DOHH2 (cell line): ENCODE measurements around the gene TLK2.
"Not testable (repeated sequence)": the region's sequence is repeated elsewhere in the genome, so short reads cannot be mapped to it uniquely, and the experiment has no call there.

Experiments used
- H3F3A ChIP-seq: fragments of 200-600 bp; sonication (generic), shearing (Covaris generic); 2 replicates; pipeline ENCODE4 v1.6.0; 2016; ENCODE audit warnings: antibody characterized with exemption, mild to moderate bottlenecking; ENCODE audit not compliant: control insufficient read depth, insufficient read depth
- H3K27ac ChIP-seq: fragments of 200-600 bp; sonication (generic); 2 replicates; pipeline ENCODE4 v1.5.1; 2014; ENCODE audit warnings: low read depth, mild to moderate bottlenecking, low read length, moderate library complexity
- H3K27me3 ChIP-seq: fragments of 200-600 bp; sonication (generic); 2 replicates; pipeline ENCODE4 v1.6.1; 2014; ENCODE audit warnings: mild to moderate bottlenecking, low read length, mixed read lengths; ENCODE audit not compliant: control insufficient read depth
- H3K36me3 ChIP-seq: fragments of 200-600 bp; sonication (generic); 2 replicates; pipeline ENCODE4 v1.6.1; 2014; ENCODE audit warnings: mild to moderate bottlenecking, low read length, moderate library complexity, mixed read lengths; ENCODE audit not compliant: control insufficient read depth
- H3K4me1 ChIP-seq: fragments of 200-600 bp; sonication (generic); 2 replicates; pipeline ENCODE4 v1.6.1; 2014; ENCODE audit warnings: mild to moderate bottlenecking, low read length, mixed read lengths; ENCODE audit not compliant: control insufficient read depth
- H3K4me2 ChIP-seq: fragments of 200-600 bp; sonication (generic); 2 replicates; pipeline ENCODE4 v1.6.0; 2014; ENCODE audit warnings: mild to moderate bottlenecking, low read length, moderate library complexity
- H3K4me3 ChIP-seq: fragments of 200-600 bp; sonication (generic); 2 replicates; pipeline ENCODE4 v1.5.1; 2014; ENCODE audit warnings: mild to moderate bottlenecking, low read length, mixed read lengths
- H3K79me2 ChIP-seq: fragments of 200-600 bp; sonication (generic); 2 replicates; pipeline ENCODE4 v1.6.1; 2014; ENCODE audit warnings: mild to moderate bottlenecking, low read length, mixed read lengths; ENCODE audit not compliant: control insufficient read depth
- H3K9me2 ChIP-seq: fragments of 200-600 bp; sonication (generic); replicated peaks from 2 replicates; pipeline ENCODE4 v1.6.1; 2014; ENCODE audit warnings: mild to moderate bottlenecking, low read length, mixed read lengths; ENCODE audit not compliant: control insufficient read depth
- H3K9me3 ChIP-seq: fragments of 200-600 bp; sonication (generic); 2 replicates; pipeline ENCODE4 v1.6.1; 2014; ENCODE audit warnings: antibody characterized with exemption, low read length, mixed read lengths; ENCODE audit not compliant: control insufficient read depth, insufficient read depth
- H4K20me1 ChIP-seq: fragments of 200-600 bp; sonication (generic); 2 replicates; pipeline ENCODE4 v1.6.0; 2014; ENCODE audit warnings: low read depth, mild to moderate bottlenecking, antibody characterized with exemption, low read length, moderate library complexity; ENCODE audit not compliant: control insufficient read depth, insufficient read depth
- EZH2phosphoT487 ChIP-seq: fragments of 200-600 bp; sonication (generic); IDR thresholded peaks from 2 replicates; pipeline ENCODE4 v1.6.1; 2017; ENCODE audit warnings: borderline replicate concordance, mild to moderate bottlenecking, antibody characterized with exemption, low read length, moderate library complexity, mixed read lengths
- TF ChIP-seq, protein P1 (sequence below): fragments of 200-600 bp; sonication (generic); IDR thresholded peaks from one replicate; pipeline ENCODE4 v1.5.1; 2014; ENCODE audit warnings: antibody characterized with exemption, mild to moderate bottlenecking, low read depth, low read length; ENCODE audit not compliant: poor library complexity, severe bottlenecking

TLK2 gene

DNA sequence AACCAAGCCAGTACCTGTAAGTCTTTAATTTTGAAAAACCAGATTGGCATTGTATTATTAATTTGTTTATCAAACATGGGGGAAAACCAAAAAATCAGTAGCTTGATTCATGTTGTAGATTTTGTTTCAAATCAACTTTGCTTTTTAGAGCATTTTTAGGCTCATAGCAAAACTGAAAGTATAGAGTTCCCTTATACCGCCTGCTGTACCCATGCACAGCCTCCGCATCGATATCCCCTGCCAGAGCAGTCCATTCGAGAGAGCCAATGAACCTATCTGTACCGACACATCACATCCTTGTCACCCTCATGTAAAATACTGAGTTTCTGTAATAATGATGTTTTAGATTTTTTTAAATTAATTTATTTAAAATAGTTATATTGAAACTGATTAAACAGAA lies 132.7 kb downstream of the TLK2 start:
- no peaks in the 10 kb centered on the region for H3K9me3 ChIP-seq
- no peak overlapping the region for H3K4me2 ChIP-seq
- H3K79me2 ChIP-seq, result no peaks in the 10 kb centered on the region
- H3K9me2 ChIP-seq, result no peaks in the 10 kb centered on the region
- no peak for TF ChIP-seq EZH2phosphoT487
- TF ChIP-seq, protein P1, sequence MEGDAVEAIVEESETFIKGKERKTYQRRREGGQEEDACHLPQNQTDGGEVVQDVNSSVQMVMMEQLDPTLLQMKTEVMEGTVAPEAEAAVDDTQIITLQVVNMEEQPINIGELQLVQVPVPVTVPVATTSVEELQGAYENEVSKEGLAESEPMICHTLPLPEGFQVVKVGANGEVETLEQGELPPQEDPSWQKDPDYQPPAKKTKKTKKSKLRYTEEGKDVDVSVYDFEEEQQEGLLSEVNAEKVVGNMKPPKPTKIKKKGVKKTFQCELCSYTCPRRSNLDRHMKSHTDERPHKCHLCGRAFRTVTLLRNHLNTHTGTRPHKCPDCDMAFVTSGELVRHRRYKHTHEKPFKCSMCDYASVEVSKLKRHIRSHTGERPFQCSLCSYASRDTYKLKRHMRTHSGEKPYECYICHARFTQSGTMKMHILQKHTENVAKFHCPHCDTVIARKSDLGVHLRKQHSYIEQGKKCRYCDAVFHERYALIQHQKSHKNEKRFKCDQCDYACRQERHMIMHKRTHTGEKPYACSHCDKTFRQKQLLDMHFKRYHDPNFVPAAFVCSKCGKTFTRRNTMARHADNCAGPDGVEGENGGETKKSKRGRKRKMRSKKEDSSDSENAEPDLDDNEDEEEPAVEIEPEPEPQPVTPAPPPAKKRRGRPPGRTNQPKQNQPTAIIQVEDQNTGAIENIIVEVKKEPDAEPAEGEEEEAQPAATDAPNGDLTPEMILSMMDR, result no peak
- H3K4me1 ChIP-seq, result no peaks in the 10 kb centered on the region
- H3K4me3 ChIP-seq, result no peak overlapping the region
- no peaks in the 10 kb centered on the region for H3K27me3 ChIP-seq
- H3F3A ChIP-seq, result no peaks in the 10 kb centered on the region
- H3K36me3 ChIP-seq, result peaks cover 70% of the 10 kb centered on the region
- H3K27ac ChIP-seq, result no peak overlapping the region
- no peaks in the 10 kb centered on the region for H4K20me1 ChIP-seq

DNA sequence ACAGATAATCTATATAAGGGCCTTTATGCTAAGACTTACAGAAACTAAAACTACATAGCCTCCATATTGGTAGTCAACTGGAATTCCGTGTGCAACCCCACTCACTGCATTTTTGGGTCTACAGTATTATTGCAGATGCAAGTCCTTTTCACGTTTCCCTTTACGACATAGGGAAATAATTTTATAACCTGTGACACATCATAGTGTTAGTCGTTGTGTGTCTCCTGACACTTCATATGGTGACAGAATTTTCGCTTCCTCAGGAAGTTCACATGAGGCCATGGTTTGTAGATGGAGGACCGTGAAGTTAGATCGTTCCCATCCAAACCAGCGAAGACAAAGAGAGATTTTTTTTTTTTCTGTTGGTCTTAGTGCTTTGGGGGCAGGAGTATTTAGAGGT lies 133.1 kb downstream of the TLK2 start:
- Histone ChIP-seq H3K4me2 (no peak overlapping the region), H3K4me1 (no peaks in the 10 kb centered on the region), H3K9me3 (no peaks in the 10 kb centered on the region), H4K20me1 (no peaks in the 10 kb centered on the region), H3K36me3 (peaks cover 67% of the 10 kb centered on the region), H3K27ac (no peak overlapping the region), H3F3A (no peaks in the 10 kb centered on the region), H3K9me2 (no peaks in the 10 kb centered on the region), H3K79me2 (no peaks in the 10 kb centered on the region), H3K4me3 (no peak overlapping the region), H3K27me3 (no peaks in the 10 kb centered on the region)
- TF ChIP-seq, protein P1, result no peak
- no peak for TF ChIP-seq EZH2phosphoT487

DNA sequence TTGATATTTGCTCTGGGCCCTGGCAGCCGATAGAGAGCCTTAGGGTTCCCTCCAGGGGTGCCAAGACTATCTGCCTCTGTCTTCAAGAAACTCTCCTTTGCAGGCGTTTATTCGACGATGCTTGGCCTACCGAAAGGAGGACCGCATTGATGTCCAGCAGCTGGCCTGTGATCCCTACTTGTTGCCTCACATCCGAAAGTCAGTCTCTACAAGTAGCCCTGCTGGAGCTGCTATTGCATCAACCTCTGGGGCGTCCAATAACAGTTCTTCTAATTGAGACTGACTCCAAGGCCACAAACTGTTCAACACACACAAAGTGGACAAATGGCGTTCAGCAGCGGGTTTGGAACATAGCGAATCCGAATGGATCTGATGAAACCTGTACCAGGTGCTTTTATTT lies 133.7 kb downstream of the TLK2 start:
- H3K4me1 ChIP-seq, result not testable (repeated sequence)

DNA sequence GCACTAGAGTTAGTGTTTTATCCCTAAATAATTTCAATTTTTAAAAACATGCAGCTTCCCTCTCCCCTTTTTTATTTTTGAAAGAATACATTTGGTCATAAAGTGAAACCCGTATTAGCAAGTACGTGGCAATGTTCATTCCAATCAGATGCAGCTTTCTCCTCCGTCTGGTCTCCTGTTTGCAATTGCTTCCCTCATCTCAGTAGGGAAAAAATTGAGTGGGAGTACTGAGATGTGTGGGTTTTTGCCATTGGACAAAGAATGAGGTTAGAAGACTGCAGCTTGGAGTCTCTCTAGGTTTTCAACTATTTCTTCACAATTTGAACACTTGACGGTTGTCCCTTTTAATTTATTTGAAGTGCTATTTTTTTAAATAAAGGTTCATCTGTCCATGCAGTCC lies 134.5 kb downstream of the TLK2 start:
- not testable (repeated sequence) for H3K4me1 ChIP-seq, H3K27me3 ChIP-seq, H4K20me1 ChIP-seq, H3K9me2 ChIP-seq, H3K4me2 ChIP-seq, H3F3A ChIP-seq, H3K79me2 ChIP-seq, H3K4me3 ChIP-seq, H3K9me3 ChIP-seq, H3K27ac ChIP-seq
- peaks cover 54% of the 10 kb centered on the region for H3K36me3 ChIP-seq

More for the DNA sequence above, 133.7 kb downstream of the TLK2 start:
- peaks cover 62% of the 10 kb centered on the region for H3K36me3 ChIP-seq
- H3K4me3 ChIP-seq, H3F3A ChIP-seq, H4K20me1 ChIP-seq, H3K4me2 ChIP-seq, H3K9me2 ChIP-seq, H3K79me2 ChIP-seq, H3K27ac ChIP-seq, H3K27me3 ChIP-seq, H3K9me3 ChIP-seq: not testable (repeated sequence)
